HG02885 (cell line): ENCODE measurements around the gene PALM.
"Not testable (repeated sequence)": the region's sequence is repeated elsewhere in the genome, so short reads cannot be mapped to it uniquely, and the experiment has no call there.

Source experiments
- ATAC-seq: cut with Tn5 transposase; IDR thresholded peaks from one replicate; pipeline ENCODE4 v1.9.1; 2021; ENCODE audit warnings: mild to moderate bottlenecking; ENCODE audit not compliant: unreplicated experiment, poor library complexity

Gene PALM

DNA sequence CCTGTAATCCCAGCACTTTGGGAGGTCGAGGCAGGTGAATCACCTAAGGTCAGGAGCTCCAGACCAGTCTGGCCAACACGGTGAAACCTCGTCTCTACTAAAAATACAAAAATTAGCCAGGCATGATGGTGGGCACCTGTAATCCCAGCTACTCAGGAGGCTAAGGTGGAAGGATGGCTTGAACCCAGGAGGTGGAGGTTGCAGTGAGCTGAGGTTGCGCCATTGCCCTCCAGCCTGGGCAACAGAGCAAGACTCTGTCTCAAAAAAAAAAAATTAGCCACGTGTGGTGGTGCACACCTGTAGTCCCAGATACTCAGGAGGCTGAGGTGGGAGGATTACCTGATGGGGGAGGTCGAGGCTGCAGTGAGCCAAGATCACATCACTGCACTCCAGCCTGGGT, 5.9 kb upstream of the PALM start:
- ATAC-seq: not testable (repeated sequence)

DNA sequence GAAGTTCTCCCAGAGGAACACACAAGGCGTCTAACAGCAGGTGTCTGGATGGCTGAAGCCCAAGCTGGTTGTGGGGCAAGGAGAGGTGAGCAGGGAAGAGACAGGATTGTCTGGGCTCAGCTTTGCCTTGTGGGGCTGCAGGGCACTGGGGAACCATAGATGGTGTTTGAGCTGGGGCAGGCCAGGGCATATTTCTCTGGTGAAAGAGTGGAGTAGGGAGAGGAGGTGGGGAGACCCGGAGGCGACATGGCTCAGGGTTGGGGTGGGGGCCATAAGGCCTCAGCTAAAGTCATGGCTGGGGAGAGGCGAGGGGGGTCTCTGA, 5.4 kb upstream of the PALM start:
- no peak for ATAC-seq

DNA sequence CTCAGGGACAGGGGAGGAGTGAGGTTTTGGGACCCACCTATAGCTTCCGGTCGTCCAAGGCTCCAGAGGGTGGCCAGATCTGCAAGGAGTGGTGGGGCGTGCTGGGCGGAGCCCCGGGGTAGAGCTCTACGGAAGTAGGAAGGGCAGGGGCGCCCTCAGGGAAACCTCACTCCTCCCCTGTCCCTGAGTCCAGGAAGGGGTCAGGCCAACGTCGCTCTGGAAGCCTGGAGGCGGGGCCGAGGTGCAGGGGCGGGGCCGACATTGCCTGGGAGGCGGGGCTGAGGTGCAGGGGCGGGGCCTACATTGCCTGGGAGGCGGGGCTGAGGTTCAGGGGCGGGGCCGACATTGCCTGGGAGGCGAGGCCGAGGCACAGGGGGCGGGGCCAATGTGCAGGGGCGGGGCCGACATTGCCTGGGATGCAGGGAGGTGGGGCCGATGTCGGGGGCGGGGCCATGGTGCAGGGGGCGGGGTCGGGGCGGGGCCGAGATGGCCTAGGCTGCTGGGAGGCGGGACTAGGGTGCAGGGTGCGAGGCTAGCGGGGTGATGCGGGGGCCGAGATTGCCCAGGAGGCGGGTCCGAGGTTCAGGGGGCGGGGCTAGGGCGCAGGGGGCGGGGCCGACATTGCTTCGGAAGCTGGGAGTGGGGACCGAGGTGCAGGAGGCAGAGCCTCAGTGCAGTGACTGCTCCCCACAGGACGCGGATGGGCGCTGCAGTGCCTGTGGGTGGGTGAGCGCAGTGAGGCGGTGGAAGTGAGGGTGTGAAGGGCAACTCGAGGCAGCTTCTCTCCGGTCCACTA, 4.9 kb upstream of the PALM start:
- ATAC-seq: no peak

DNA sequence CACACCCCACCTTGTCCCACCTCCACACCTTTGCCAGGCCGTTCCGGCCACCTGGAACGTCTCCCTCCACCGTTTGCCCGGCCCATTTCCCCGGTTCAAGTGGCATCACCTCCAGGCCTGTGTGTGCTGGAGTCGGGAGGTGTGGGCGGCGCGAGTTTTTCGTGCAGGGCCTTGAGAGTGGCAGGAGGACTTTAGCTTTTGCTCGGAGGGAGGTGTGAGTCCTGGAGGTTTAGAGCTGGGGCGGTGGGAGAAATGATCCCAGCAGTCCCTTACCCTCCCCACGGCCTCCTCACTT, 4.3 kb upstream of the PALM start:
- no peak for ATAC-seq

DNA sequence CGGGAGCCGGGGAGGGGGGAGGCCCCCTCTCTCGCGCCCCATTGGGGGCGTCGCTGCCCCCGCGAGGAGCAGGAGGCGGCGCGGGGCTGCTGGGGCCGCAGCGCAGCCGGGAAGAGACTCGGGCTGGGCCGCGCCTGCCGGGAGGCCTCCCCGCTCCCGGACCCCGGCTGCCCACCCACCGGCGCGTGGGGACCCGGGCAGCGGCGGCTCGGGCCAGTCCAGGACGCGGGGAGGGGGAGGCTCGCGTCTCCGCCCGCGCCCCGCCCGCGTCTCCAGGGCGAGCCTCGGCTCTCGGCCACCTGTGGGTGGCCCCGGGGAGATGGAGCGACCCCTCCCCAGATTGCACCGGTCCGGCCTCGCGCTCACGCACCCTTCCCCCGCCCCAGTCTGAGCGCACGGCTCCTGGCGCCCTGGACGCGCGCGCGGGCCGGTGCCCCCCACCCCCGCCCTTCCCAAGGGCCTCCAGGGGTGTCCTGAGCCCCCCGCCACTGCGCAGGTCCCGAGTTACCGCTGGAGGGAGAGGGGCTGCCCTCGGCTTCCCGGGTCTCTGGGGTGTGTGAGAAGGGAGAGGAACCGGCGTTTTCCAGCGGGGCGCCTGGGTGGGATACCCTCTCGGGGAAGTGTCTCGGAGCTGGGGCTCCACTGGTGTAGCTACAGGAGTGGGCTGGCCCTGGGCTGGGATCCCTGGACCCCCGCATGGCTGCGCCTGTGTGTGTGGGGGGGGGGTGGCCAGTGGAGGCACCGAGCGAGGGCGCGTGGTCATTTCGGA, 645 bp downstream of the PALM start:
- ATAC-seq: no peak

DNA sequence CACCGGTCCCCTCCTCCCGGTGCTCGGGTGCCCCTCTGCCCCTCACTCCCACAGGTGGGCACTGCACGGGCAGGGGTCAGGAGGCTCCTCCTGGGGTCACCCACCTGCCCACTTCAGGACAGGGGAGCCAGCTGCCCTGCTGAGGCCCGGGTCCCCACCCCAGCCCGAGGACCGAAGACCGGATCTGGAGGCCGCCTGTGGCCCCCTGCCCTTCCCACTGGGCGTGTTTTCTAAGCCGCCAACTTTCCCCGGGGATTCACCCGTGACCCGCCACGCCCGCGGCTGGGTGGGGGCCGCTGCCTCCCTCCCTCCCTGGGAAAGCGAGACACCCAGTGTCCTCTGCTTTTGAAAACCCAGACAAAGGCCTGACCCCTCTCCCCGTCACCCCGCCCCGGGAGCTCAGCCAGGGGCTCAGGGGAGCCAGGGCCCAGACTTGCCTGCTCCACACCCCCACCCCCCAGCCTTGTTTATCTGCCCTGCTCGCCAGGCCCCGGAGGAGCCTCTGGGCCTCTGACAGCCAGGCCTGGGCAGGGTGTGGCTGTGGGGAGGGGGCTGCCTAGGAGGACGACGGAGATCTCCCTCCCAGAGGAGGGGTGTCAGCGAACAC, 1.3 kb downstream of the PALM start:
- ATAC-seq: no peak

DNA sequence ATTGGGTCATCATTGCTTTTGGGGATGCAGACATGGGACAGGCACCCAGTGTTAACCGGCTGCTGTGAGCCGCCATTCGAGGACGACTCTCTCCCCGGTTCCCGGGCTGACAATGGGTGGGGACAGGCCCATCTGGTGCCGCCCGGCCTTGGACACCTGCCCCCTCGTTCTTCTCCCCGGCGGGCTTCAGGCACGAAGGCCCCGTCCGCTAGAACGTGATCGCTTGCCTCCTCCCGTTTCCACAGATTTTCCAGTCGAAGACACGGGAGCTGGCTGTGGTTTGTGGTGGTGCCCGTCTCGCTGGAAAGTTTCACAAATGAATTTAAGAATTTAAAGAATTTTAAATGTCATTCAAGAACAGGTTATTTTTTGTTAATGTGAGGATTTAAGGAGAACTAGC, 2.0 kb downstream of the PALM start:
- ATAC-seq: no peak

DNA sequence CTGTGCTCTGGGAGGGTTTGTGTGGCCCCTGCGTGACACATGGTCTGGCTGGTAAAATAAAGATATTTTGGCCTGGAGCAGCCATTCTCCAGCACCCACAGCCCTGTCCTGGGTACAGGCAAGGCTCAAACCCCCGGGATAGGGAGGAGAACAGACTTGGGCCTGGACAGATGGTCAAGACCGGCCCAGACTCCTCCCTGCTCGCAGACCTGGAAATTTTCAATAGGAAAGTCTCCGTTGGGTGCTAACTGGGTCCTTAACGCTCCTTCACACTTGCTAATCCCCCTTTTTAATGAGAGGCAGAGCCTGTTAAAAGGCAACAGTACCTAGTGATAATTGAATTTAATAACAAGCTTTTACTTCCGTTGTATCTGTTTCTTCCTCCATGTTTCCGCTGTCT, 2.5 kb downstream of the PALM start:
- no peak for ATAC-seq

DNA sequence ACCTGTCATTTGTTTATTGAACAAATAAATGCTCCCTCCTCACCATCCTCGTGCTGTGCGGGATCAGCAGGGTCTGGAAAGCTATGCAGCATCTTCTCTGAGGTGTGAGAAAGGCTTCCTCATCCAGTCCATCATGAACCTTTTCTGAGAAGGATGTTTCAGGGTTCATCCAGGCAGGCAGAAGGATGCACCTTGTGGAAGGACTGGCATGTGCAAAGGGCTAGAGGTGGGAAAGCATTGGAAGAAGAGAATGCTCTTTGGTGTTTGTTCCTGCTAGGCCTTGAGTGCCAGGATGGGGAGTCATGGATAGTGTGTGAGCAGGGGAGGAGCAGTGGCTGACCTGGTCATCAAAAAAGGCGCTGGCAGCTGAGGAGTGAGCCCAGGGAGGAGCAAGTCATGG, 6.6 kb downstream of the PALM start:
- ATAC-seq: no peak

DNA sequence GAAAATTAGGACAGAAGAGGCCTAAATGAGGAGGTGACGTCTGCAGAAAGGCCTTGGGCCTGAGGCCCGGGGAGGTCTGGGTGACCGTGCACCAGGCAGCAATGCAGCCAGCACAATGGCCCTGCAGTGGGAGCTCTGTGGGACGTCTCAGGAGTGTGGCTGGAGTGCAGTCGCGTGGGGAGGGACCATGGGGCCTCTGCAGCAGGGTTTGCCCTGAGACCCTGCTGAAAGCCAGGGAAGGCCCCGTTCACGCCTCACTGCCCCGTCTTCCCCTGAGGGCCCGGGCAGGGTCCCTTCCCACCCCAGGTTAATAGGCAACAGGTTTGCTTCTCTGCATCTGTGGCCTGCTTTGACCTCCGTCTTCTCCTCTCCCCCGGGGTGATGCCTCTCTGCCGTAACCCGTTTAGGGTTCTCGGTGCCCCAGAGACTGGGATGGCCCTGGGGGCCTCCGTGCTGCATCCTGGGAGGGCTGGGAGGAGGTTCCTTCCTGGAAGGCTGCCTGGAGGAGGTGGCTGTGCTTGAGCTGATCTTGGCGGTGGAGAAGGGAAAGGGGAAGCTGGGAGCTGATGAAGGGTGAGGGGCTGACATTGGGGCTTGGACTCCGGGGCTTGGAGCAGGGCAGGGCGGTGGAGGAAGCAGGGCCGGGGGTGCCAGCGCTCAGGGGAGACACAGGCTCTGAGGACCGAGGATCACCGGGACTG, 9.7 kb downstream of the PALM start:
- no peak for ATAC-seq

DNA sequence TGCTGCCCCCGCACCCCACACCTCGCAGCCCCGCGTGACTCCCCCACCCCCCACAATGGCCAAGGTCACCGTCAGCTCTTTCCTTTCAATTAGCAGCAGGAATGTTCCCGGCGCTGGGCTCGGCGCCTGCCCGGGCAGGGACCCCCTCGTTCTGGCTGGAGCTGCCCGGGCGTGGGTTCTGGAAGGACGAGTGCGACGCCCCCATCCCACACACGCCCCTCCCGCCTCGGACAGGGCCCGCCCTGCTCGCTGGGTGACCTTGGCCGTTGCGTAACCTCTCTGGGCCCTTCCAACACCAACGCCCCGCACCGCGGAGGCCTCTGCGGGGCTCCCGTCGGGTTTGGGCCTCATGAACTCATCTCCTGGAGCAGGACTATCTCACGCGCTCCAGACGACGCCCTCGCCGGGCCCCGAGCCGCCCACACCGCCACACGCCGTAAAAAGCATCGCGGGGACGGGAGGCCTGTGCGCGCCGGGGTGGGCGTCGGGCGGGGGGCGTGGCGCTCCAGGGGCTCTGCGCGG, 10.3 kb downstream of the PALM start:
- ATAC-seq: no peak

DNA sequence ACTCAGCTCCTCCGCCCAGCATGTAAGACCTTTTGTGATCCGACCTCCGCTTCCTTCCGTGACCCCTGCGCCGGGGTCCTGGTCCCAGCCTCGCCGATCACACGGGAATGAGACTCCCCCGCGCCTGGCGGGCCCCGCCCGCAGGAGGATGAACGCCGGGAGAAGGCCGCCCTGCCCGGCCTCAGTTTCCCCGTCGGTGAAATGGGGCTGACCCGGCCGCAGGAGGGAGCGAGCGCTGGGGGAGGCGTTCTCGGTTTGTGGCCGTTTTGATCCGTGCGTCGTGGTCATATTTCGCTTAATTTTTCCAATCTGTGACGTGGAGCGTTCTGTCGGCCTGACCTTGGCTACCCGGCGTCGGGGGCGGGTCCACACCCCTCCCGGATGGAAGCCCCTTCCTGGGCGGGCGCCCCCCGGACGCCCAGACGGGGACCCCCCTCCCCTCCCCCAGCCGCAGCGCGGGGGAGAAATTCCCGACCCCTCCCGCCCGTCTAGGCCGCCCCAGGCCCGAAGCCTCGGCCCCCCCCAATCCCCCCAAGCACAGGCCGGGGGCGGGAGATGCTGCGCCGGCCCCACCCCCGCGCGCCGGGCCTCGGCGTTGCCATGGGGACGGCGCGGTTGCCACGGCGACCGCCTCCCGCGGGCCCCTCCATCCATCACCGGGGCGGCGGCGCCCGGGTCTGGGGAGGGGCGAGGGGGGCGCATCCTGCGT, 11.1 kb downstream of the PALM start:
- ATAC-seq: no peak

DNA sequence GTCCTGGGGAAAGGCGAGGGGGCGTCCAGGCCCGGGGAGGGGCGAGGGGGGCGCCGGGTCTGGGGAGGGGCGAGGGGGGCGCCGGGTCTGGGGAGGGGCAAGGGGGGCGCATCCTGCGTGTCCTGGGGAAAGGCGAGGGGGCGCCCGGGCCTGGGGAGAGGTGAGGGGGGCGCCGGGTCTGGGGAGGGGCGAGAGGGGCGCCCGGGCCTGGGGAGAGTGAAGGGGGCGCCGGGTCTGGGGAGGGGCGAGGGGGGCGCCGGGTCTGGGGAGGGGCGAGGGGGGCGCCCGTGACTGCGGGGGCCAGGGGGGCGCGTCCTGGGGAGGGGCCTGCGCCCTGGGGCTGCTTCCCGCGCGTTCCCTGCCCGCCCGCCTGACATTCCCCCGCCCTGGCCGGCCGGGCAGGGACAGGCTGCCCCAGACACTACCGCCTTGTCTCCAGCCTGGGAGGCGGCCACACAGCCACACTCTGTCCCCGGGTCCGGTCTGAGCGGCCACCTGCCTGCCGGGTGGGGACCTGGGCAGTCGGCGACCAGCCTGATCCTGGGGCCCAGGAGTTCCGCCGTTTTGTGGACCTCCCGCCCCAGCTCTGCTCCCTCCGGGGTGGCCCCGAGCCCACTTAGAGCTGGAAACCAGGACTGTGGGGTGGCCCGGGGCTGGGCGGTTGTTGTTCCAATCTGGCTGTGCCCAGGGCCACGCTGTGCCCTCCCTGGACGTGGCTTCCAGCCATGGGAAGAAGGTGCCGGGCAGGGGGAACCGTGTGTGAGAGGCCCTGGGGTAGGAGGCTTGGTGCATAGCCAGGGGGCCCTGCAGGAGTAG, 11.8 kb downstream of the PALM start:
- ATAC-seq: no peak

DNA sequence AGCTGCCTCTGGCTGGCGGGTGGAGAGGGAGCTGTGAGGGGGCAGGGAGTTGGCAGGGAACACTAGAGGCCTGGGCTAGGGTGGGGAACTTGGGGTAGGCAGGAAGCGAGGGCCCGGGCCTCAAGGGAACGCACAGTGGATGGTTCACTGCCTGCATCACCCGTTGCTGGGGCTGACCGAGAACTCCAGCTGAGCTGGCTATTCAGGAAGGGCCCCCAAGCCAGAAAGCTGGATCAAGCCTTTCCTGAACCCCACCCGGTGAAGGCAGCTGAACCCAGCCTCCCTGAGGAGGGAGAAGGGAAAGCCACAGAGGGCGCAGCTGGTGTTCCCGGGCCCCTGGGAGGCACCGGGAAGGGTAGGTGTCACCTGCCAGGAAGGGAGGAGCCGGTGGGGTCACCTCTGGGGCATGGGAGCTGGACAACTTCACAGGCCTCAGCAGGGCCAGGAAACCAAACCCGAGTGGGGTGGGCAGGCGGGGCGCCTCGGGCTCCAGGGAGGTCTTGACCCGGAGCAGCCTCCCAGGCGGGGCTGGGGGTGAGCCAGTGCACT, 13.9 kb downstream of the PALM start:
- ATAC-seq: no peak

DNA sequence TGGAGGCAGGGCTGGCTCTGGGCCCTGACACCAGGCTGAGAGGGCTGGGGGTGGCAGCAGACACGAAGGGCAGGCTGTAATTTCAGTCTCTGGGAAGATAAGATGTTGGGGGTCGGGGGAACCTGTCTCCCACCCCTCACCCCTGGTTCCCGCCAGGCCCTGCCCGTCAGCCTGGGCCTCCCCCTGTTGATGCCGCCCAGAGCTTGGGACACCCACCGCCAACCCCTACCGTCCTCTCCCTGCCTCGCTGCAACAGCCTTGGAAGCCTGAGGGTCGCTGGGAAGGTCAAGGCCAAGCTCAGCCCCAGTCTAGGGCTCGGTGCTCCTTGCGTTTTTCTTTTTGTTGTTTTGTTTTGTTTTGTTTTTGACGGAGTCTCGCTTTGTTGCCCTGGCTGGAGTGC, 14.5 kb downstream of the PALM start:
- no peak for ATAC-seq

DNA sequence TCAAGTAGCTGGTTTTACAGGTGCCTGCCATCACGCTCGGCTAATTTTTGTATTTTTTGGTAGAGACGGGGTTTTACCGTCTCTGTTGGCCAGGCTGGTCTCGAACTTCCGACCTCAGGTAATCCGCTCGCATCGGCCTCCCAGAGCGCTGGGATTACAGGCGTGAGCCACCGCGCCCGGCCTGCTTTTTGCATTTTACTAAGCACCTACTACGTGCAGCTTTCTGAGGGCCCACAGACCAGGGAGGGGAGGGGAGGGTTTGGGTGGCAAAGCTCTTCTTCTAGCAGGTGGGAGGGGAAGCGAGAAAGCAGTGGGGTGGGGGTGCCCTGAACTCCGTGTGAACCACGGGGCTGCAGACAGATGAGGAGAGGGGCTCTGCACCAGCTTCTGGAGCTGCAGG, 15.0 kb downstream of the PALM start:
- ATAC-seq: no peak

DNA sequence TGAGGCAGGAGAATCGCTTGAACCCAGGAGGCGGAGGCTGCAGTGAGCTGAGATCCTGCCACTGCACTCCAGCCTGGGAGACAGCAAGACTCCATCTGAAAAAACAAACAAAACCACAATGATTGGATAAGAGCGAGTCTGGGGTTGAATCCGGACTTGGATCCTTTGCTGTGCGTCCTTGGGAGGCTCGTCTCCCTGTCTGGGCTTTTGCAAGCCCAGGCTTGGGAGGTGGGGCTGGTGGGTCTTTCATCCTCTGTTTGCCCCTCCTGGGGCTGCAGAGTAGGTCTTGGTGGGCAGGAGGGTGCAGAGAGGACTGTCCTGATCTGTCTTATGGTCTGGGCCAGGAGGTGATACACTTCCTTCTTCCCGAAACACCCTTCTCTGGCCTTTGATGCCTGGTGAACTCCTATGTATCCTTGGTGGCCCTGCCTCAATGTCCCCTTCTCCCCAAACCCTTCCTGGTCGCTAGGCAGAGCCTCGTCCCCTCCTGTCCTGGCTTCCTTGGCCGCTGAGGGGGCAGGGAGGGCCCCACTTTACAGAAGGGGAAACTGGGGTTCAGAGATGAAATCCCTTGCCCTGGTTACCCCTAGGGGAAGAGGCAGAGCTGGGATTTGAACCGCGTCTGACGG, 16.8 kb downstream of the PALM start:
- no peak for ATAC-seq

DNA sequence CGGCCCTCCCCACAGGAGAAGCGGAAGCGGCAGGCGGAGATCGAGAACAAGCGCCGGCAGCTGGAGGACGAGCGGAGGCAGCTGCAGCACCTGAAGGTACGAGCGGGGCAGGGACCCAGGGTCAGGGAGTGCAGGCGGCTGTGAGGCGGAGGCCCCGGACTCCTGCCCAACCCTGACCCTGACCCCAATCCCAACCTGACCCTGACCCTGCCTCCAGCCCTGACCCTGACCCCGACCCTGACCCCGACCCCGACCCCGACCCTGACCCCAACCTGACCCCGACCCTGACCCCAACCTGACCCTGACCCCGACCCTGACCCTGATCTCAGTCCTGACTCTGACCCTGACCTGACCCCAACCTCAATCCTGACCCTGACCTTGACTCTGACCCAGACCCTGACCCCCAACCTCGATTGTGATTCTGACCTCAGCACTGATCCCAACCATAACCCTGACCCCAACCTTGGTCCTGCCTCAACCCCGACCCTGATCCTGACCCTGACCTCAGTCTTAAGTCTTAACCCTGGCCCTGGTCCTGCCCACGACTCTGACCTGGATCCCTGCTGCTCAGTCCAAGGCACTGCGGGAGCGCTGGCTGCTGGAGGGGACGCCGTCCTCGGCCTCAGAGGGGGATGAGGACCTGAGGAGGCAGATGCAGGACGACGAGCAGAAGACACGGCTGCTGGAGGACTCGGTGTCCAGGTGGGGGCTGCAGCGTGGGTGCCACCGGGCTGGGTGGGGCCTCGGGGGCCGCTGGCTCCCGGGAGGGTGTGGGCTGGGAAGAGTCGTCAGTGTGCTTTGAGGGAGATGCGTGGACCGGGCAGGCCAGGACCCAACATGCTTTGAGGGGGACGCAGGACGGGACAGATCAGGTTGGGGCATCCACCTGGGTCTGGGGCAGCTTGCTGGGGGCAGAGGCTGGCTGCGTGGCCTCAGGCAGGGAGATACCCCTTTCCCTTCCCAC, 18.5 kb downstream of the PALM start:
- no peak for ATAC-seq
